ENCODE data around the gene KRTAP4-5. TPM values are rescaled to one million over a fixed set of nuclear protein-coding genes. Genes with fewer than 3 reads are reported as not detected.
"Not testable (repeated sequence)": the region's sequence is repeated elsewhere in the genome, so short reads cannot be mapped to it uniquely, and the experiment has no call there.

The KRTAP4-5 gene
- total RNA-seq, 2 donors from 2014 or later, result not detected

GRCh38 chr17:41126412-41126811 is 23.2 kb downstream of the KRTAP4-5 start:
- Mint-ChIP-seq H3K9me3 (peaks cover 4% of the 10 kb centered on the region), H3K27me3 (ENCODE audit: insufficient read depth) (no peaks in the 10 kb centered on the region), H3K4me1 (no peaks in the 10 kb centered on the region), H3K4me3 (no peak overlapping the region), H3K36me3 (ENCODE audit: low read depth) (no peaks in the 10 kb centered on the region), H3K27ac (no peak overlapping the region)
- Histone ChIP-seq H3K27me3 (ENCODE audit: control insufficient read depth, insufficient read depth, low read length, poor library complexity, severe bottlenecking) (no peaks in the 10 kb centered on the region), H3K27ac (ENCODE audit: low read depth, low read length) (no peak overlapping the region), H3K9ac (ENCODE audit: extremely low read depth, low read length, poor library complexity, severe bottlenecking) (no peak overlapping the region), H3K36me3 (ENCODE audit: control insufficient read depth, insufficient read depth, low read length) (no peaks in the 10 kb centered on the region), H3K9me3 (ENCODE audit: control insufficient read depth, low read length) (peaks cover 4% of the 10 kb centered on the region), H3K4me3 (ENCODE audit: low read length) (no peak overlapping the region), H3K4me1 (ENCODE audit: control insufficient read depth, insufficient read depth, low read length) (no peaks in the 10 kb centered on the region)
- no peak for TF ChIP-seq CTCF (conservative IDR thresholded peaks at IDR 0.05)
- DNase-seq, result no peak
- 96% methylated on average over 3 of the region's 3 CpGs; no CpG with 5 or more reads in 1 of the 2 experiments for WGBS, 2 experiments (ENCODE audit: insufficient coverage in 1 of 2, insufficient read length in 1 of 2)

GRCh38 chr17:41125064-41125463 is 24.6 kb downstream of the KRTAP4-5 start:
- H3K9me3 ChIP-seq (ENCODE audit: control insufficient read depth, low read length), result peaks cover 4% of the 10 kb centered on the region
- no peak overlapping the region for H3K27ac ChIP-seq (ENCODE audit: low read depth, low read length)
- no peaks in the 10 kb centered on the region for H3K27me3 ChIP-seq (ENCODE audit: control insufficient read depth, insufficient read depth, low read length, poor library complexity, severe bottlenecking)
- DNase-seq, result no peak
- Mint-ChIP-seq H3K4me1 (no peaks in the 10 kb centered on the region), H3K9me3 (peaks cover 4% of the 10 kb centered on the region), H3K27me3 (ENCODE audit: insufficient read depth) (no peaks in the 10 kb centered on the region), H3K27ac (no peak overlapping the region), H3K4me3 (no peak overlapping the region), H3K36me3 (ENCODE audit: low read depth) (no peaks in the 10 kb centered on the region)
- H3K9ac ChIP-seq (ENCODE audit: extremely low read depth, low read length, poor library complexity, severe bottlenecking), result no peak overlapping the region
- 100% methylated on average over 1 of the region's 2 CpGs; no CpG with 5 or more reads in 1 of the 2 experiments for WGBS, 2 experiments (ENCODE audit: insufficient coverage in 1 of 2, insufficient read length in 1 of 2)
- H3K4me3 ChIP-seq (ENCODE audit: low read length), result no peak overlapping the region
- no peaks in the 10 kb centered on the region for H3K4me1 ChIP-seq (ENCODE audit: control insufficient read depth, insufficient read depth, low read length)
- H3K36me3 ChIP-seq (ENCODE audit: control insufficient read depth, insufficient read depth, low read length), result no peaks in the 10 kb centered on the region
- no peak for TF ChIP-seq CTCF (conservative IDR thresholded peaks at IDR 0.05)

GRCh38 chr17:41123991-41124371 is 25.6 kb downstream of the KRTAP4-5 start, which contains the start of gene KRTAP4-12:
TSS of gene KRTAP4-12 (minus strand) at chr17:41124182. CDS start at chr17:41124122, 60 bp downstream.
- H3K27me3 ChIP-seq (ENCODE audit: control insufficient read depth, insufficient read depth, low read length, poor library complexity, severe bottlenecking); H3K9ac ChIP-seq (ENCODE audit: extremely low read depth, low read length, poor library complexity, severe bottlenecking); H3K27ac ChIP-seq (ENCODE audit: low read depth, low read length); H3K4me1 Mint-ChIP-seq; DNase-seq; H3K27ac Mint-ChIP-seq; H3K36me3 Mint-ChIP-seq (ENCODE audit: low read depth); H3K9me3 Mint-ChIP-seq; H3K4me3 ChIP-seq (ENCODE audit: low read length); H3K36me3 ChIP-seq (ENCODE audit: control insufficient read depth, insufficient read depth, low read length); H3K27me3 Mint-ChIP-seq (ENCODE audit: insufficient read depth); H3K4me1 ChIP-seq (ENCODE audit: control insufficient read depth, insufficient read depth, low read length); H3K9me3 ChIP-seq (ENCODE audit: control insufficient read depth, low read length); H3K4me3 Mint-ChIP-seq: not testable (repeated sequence)
- 75 to 78% methylated on average over 1 to 3 of the region's 3 CpGs for WGBS, 2 experiments (ENCODE audit: insufficient coverage in 1 of 2, insufficient read length in 1 of 2)

GRCh38 chr17:41123292-41123990 is 26.2 kb downstream of the KRTAP4-5 start:
- WGBS, 2 experiments (ENCODE audit: insufficient coverage in 1 of 2, insufficient read length in 1 of 2), result 83 to 87% methylated on average over 8 to 12 of the region's 12 CpGs
- not testable (repeated sequence) for H3K9me3 Mint-ChIP-seq; DNase-seq; H3K27me3 ChIP-seq (ENCODE audit: control insufficient read depth, insufficient read depth, low read length, poor library complexity, severe bottlenecking); H3K9ac ChIP-seq (ENCODE audit: extremely low read depth, low read length, poor library complexity, severe bottlenecking); H3K4me3 ChIP-seq (ENCODE audit: low read length); H3K4me3 Mint-ChIP-seq; H3K36me3 ChIP-seq (ENCODE audit: control insufficient read depth, insufficient read depth, low read length); H3K27me3 Mint-ChIP-seq (ENCODE audit: insufficient read depth); H3K4me1 ChIP-seq (ENCODE audit: control insufficient read depth, insufficient read depth, low read length); H3K4me1 Mint-ChIP-seq; H3K27ac Mint-ChIP-seq; H3K9me3 ChIP-seq (ENCODE audit: control insufficient read depth, low read length); H3K36me3 Mint-ChIP-seq (ENCODE audit: low read depth); H3K27ac ChIP-seq (ENCODE audit: low read depth, low read length)

All from endodermal cell (in vitro differentiated cells).